ENCODE results near the gene NCK2. TPM values are rescaled to one million over a fixed set of nuclear protein-coding genes. Genes with fewer than 3 reads are reported as not detected.

NCK2 gene
- total RNA-seq (2022; extraction: Qiagen RNA extraction; ENCODE audit: low read depth) = 18.7 to 25.5 TPM (median 22.9 TPM) in 5 replicates

DNA sequence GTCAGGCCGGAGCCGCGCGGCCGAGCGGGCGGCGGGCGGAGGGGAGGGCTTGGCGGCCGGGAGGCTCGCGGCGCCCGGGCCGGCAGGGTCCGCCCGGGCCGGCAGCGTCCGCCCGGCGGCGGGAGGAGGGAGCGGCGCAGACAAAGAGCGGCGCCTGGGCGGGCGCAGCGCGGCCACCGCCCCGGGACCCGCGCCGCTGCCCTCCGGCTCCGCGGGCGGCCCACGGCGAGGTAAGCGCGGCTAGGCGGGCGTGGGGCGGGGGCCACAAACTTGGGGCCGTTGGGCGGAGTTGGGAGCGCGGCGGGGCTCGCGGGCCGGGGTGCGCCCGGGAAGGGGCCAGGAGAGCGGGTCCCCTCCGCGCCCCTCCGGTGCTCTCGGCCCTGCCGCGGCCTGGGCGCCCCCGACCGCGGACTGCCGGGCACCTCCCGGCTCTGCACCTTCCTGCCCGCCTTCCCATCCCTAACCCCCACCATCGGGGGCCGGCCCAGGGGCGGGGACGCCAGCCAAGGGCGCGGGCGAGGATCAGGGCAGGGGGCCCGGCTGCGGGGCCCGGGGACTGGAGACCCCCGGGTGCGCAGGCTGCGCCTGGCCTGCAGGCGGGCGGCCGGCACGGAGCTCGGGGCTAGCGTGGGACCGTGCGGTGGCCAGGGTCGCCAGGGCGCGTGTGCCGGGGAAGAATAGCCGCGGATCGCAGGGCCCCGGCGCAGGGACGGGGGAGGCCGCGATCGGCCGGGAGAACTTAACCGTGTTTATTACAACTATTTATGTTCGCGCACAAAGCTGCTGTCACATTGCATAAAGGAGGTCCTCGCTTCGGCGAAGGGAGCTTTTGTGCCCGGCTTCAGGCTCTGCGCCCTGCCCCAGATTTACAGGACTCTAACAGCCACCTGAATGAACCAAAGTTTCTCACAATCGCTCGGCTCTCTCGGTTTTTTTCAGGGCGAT lies at the start of gene NCK2:
NCK2 (plus strand) TSS at position 4 of the 945 bp plus-strand sequence. CDS start 110,152 bp downstream, outside the sequence.

